ENCODE results near the gene CNTN1. TPM values are rescaled to one million over a fixed set of nuclear protein-coding genes. Genes with fewer than 3 reads are reported as not detected.

CNTN1 gene
- total and polyA plus RNA-seq, 10 of the 15 experiments (the other 5 are each of a cell fraction or from before 2014, with no cell fraction given), result 0.06 to 0.14 TPM; not detected in 8

DNA sequence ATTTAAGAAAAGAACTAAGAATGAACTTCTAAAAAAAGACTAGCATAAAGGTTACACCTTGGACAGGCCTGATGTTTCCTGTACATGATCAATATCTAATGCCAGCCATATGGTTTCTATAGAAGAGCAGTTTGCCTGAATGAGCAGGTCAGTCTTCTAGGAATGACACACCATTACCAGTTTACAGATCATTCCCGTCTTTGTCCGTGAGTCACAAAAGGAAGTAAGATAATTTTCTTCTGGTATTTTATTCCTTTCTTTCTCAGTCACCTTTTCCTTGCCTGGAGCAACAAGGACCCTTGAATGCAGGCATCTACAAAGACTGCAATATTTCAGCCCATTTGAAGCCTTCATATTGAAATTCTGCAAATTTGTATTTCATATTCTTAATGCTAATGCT is 44.6 kb upstream of the CNTN1 start:
- ChIA-PET CTCF (no interaction called here), SMC1A (ENCODE audit: uncharacterized antibody, unreplicated experiment) (no interaction called here), RAD21 (ENCODE audit: unreplicated experiment) (no interaction called here), POLR2A (no interaction called here)
- Histone ChIP-seq H3K4me3 (no peak overlapping the region), H3K4me2 (ENCODE audit: control insufficient read depth, insufficient read depth) (no peak overlapping the region), H2AFZ (ENCODE audit: control insufficient read depth, low read depth, low read length) (no peak overlapping the region), H4K20me1 (ENCODE audit: control insufficient read depth, insufficient read depth) (no peaks in the 10 kb centered on the region), H3K4me1 (ENCODE audit: control insufficient read depth, insufficient read depth, low read length) (no peaks in the 10 kb centered on the region), H3K27me3 (replicated peaks in 1 of 2; ENCODE audit: control insufficient read depth in 2 of 2, insufficient read depth in 2 of 2, low read length in 1 of 2) (no peaks in the 10 kb centered on the region), H3K9ac (ENCODE audit: control insufficient read depth, insufficient read depth, low read length) (no peak overlapping the region), H3K79me2 (ENCODE audit: control insufficient read depth, insufficient read depth, low read length) (no peaks in the 10 kb centered on the region), H3K9me3 (replicated peaks; ENCODE audit: control insufficient read depth, insufficient read depth, low read length) (no peaks in the 10 kb centered on the region), H3K36me3 (ENCODE audit: control insufficient read depth in 2 of 2, insufficient read depth in 2 of 2, low read length in 1 of 2) (no peaks in the 10 kb centered on the region), H3K27ac (ENCODE audit: control insufficient read depth, insufficient read depth) (no peak overlapping the region)
- no peak for DNase-seq (ENCODE audit: low read depth, low spot score)
- in situ Hi-C loops (cut with MboI), result no loop called here
- WGBS (ENCODE audit: insufficient coverage, insufficient replicate concordance, low lambda C conversion rate, missing lambda C conversion rate), result 19% methylated on average over 2 of the region's 2 CpGs
- no peak for ATAC-seq
- no TSS peak for BruUV-seq (replicated peaks)
- intact Hi-C loops (cut with micrococcal nuclease; ENCODE audit: unreplicated experiment), result no loop called here
- TF ChIP-seq EGR1 (IDR thresholded peaks at IDR 0.05; ENCODE audit: borderline replicate concordance in 1 of 2, low read depth in 2 of 2, low read length in 2 of 2), result no peak
- no peak for TF ChIP-seq BMI1 (IDR thresholded peaks at IDR 0.05; ENCODE audit: borderline replicate concordance)
- no peak for TF ChIP-seq KDM1A (IDR thresholded peaks at IDR 0.05; ENCODE audit: borderline replicate concordance)
- FAIRE-seq, result no peak

DNA sequence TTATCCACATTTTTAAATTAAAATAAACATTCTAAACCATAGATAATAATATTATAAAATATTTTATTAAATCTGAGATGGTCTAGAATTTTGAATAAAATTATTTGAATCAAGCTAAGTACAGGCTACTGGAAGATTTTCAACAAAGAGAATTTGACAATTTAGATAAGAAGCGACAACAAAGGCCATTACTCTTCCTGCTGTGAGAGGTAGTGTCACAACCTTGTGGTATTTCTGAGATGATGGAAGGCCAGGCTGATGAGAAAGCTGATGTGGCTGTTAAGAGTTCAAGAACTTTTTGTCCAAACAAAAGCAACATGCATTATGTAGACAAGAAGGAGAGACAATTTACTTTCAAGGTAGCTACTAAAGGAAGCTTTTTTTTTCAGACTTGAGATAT is 43.7 kb upstream of the CNTN1 start:
- no peak overlapping the region for H3K9ac ChIP-seq (ENCODE audit: control insufficient read depth, insufficient read depth, low read length)
- RAD21 ChIA-PET (ENCODE audit: unreplicated experiment), result no interaction called here
- no peak for TF ChIP-seq NR2C2 (IDR thresholded peaks at IDR 0.05; ENCODE audit: borderline replicate concordance, control insufficient read depth, insufficient read length, low read depth)
- no peak for TF ChIP-seq SP1 (IDR thresholded peaks at IDR 0.05; ENCODE audit: low read depth, low read length)
- TF ChIP-seq GABPA (IDR thresholded peaks at IDR 0.05; ENCODE audit: low read depth), result no peak
- TF ChIP-seq, protein P1, sequence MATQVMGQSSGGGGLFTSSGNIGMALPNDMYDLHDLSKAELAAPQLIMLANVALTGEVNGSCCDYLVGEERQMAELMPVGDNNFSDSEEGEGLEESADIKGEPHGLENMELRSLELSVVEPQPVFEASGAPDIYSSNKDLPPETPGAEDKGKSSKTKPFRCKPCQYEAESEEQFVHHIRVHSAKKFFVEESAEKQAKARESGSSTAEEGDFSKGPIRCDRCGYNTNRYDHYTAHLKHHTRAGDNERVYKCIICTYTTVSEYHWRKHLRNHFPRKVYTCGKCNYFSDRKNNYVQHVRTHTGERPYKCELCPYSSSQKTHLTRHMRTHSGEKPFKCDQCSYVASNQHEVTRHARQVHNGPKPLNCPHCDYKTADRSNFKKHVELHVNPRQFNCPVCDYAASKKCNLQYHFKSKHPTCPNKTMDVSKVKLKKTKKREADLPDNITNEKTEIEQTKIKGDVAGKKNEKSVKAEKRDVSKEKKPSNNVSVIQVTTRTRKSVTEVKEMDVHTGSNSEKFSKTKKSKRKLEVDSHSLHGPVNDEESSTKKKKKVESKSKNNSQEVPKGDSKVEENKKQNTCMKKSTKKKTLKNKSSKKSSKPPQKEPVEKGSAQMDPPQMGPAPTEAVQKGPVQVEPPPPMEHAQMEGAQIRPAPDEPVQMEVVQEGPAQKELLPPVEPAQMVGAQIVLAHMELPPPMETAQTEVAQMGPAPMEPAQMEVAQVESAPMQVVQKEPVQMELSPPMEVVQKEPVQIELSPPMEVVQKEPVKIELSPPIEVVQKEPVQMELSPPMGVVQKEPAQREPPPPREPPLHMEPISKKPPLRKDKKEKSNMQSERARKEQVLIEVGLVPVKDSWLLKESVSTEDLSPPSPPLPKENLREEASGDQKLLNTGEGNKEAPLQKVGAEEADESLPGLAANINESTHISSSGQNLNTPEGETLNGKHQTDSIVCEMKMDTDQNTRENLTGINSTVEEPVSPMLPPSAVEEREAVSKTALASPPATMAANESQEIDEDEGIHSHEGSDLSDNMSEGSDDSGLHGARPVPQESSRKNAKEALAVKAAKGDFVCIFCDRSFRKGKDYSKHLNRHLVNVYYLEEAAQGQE (IDR thresholded peaks at IDR 0.05; ENCODE audit: low read depth, low read length), result no peak
- no peak for TF ChIP-seq ZNF217 (IDR thresholded peaks at IDR 0.05)
- TF ChIP-seq CREB1 (IDR thresholded peaks at IDR 0.05; ENCODE audit: low read depth), result no peak
- no peak for TF ChIP-seq IRF4 (IDR thresholded peaks at IDR 0.05; ENCODE audit: low read depth, low read length)
- TF ChIP-seq FOXM1 (IDR thresholded peaks at IDR 0.05; ENCODE audit: low read depth, low read length), result no peak
- TF ChIP-seq NR2F1 (conservative IDR thresholded peaks at IDR 0.05), result no peak
- TF ChIP-seq, protein P2, sequence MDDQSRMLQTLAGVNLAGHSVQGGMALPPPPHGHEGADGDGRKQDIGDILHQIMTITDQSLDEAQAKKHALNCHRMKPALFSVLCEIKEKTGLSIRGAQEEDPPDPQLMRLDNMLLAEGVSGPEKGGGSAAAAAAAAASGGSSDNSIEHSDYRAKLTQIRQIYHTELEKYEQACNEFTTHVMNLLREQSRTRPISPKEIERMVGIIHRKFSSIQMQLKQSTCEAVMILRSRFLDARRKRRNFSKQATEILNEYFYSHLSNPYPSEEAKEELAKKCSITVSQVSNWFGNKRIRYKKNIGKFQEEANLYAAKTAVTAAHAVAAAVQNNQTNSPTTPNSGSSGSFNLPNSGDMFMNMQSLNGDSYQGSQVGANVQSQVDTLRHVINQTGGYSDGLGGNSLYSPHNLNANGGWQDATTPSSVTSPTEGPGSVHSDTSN (IDR thresholded peaks at IDR 0.05; ENCODE audit: insufficient replicate concordance, low read depth, low read length), result no peak
- no peak for TF ChIP-seq STAT1 (conservative IDR thresholded peaks at IDR 0.05)

More for the DNA sequence above, 43.7 kb upstream of the CNTN1 start:
- H3K27me3 ChIP-seq (replicated peaks in 1 of 2; ENCODE audit: control insufficient read depth in 2 of 2, insufficient read depth in 2 of 2, low read length in 1 of 2), result no peaks in the 10 kb centered on the region
- FAIRE-seq, result no peak
- ChIA-PET POLR2A (interaction anchor here (0.6 kb wide), 1 partner anchor 290 kb away, joined by 3 read pairs; no protein-coding TSS in a partner anchor), SMC1A (ENCODE audit: uncharacterized antibody, unreplicated experiment) (interaction anchor here (0.6 kb wide), 1 partner anchor 394 kb away, joined by 3 read pairs; no protein-coding TSS in a partner anchor), CTCF (no interaction called here)
- no TSS peak for BruUV-seq (replicated peaks)
- WGBS (ENCODE audit: insufficient coverage, insufficient replicate concordance, low lambda C conversion rate, missing lambda C conversion rate), result 46% methylated on average over 1 of the region's 1 CpG
- no peak overlapping the region for H2AFZ ChIP-seq (ENCODE audit: control insufficient read depth, low read depth, low read length)
- in situ Hi-C loops (cut with MboI), result no loop called here
- H3K9me3 ChIP-seq (replicated peaks; ENCODE audit: control insufficient read depth, insufficient read depth, low read length), result no peaks in the 10 kb centered on the region
- no peaks in the 10 kb centered on the region for H4K20me1 ChIP-seq (ENCODE audit: control insufficient read depth, insufficient read depth)
- H3K36me3 ChIP-seq (ENCODE audit: control insufficient read depth in 2 of 2, insufficient read depth in 2 of 2, low read length in 1 of 2), result no peaks in the 10 kb centered on the region
- no peaks in the 10 kb centered on the region for H3K4me1 ChIP-seq (ENCODE audit: control insufficient read depth, insufficient read depth, low read length)
- no peaks in the 10 kb centered on the region for H3K79me2 ChIP-seq (ENCODE audit: control insufficient read depth, insufficient read depth, low read length)
- ATAC-seq, result no peak
- no peak overlapping the region for H3K4me3 ChIP-seq
- intact Hi-C loops (cut with micrococcal nuclease; ENCODE audit: unreplicated experiment), result no loop called here
- no peak overlapping the region for H3K27ac ChIP-seq (ENCODE audit: control insufficient read depth, insufficient read depth)
- H3K4me2 ChIP-seq (ENCODE audit: control insufficient read depth, insufficient read depth), result no peak overlapping the region
- no peak for DNase-seq (ENCODE audit: low read depth, low spot score)
